Right atrium auricular region (tissue), 2 donors: ENCODE data around the gene ARAF. TPM values are rescaled to one million over a fixed set of nuclear protein-coding genes. Genes with fewer than 3 reads are reported as not detected.

Experiments used
- DNase-seq: peaks from one replicate; pipeline ENCODE4 v3.0.0-alpha.2; 2019; ENCODE audit warnings: low spot score
- H3K27ac ChIP-seq, 2 donors: fragments of 200-600 bp; sonication (generic); 1 replicate in 1 of 2; 2 replicates in 1 of 2; pipeline ENCODE4 v1.5.1; 2016 to 2019
- H3K27me3 ChIP-seq, 2 donors: fragments of 200-600 bp; sonication (generic); one replicate each; pipeline versions ENCODE4 v1.5.1 to v1.6.0; 2017 to 2019
- H3K36me3 ChIP-seq: fragments of 200-600 bp; sonication (generic); one replicate; pipeline ENCODE4 v1.5.1; 2016
- H3K4me1 ChIP-seq, 2 donors: fragments of 200-600 bp; sonication (generic); one replicate each; pipeline versions ENCODE4 v1.5.1 to v1.6.0; 2017 to 2019
- H3K4me3 ChIP-seq, 2 donors: fragments of 200-600 bp; sonication (generic); 1 replicate in 1 of 2; 2 replicates in 1 of 2; pipeline ENCODE4 v1.5.1; 2017 to 2019; ENCODE audit warnings: mild to moderate bottlenecking in 1 of 2, moderate library complexity in 1 of 2
- H3K9me3 ChIP-seq, 2 donors: fragments of 200-600 bp; sonication (generic); one replicate each; pipeline ENCODE4 v1.5.1; 2019
- CTCF ChIP-seq, 2 donors: fragments of 200-600 bp; sonication (generic); IDR thresholded peaks; one replicate each; pipeline ENCODE4 v1.5.1; 2019; ENCODE audit warnings: antibody characterized with exemption in 2 of 2
- total RNA-seq, 2 donors: library from RNA; depleted of rRNA; stranded (reverse); fragments of >200 nt; gene quantifications; one replicate each; pipeline ENCODE4 v1.1.0, GENCODE V29; 2016

Gene ARAF
- total RNA-seq, 2 donors from 2014 or later: 41.7 to 53.9 TPM

- H3K27ac ChIP-seq: no peak overlapping the region
- H3K4me1 ChIP-seq: no peaks in the 10 kb centered on the region
- H3K27me3 ChIP-seq: no peaks in the 10 kb centered on the region
- peaks cover 60% of the 10 kb centered on the region for H3K36me3 ChIP-seq
- no peak for DNase-seq
- TF ChIP-seq CTCF (IDR thresholded peaks at IDR 0.05): no peak
- no peaks in the 10 kb centered on the region for H3K9me3 ChIP-seq
- no peak overlapping the region for H3K4me3 ChIP-seq
Measured at GRCh38 chrX:47568656-47569295, 7.8 kb downstream of the ARAF start.

GRCh38 chrX:47570794-47571193, 9.8 kb downstream of the ARAF start:
- no peak for TF ChIP-seq CTCF (IDR thresholded peaks at IDR 0.05)
- H3K27me3 ChIP-seq: no peaks in the 10 kb centered on the region
- H3K4me3 ChIP-seq: no peak overlapping the region
- H3K36me3 ChIP-seq: peaks cover 51% of the 10 kb centered on the region
- H3K9me3 ChIP-seq: no peaks in the 10 kb centered on the region
- H3K27ac ChIP-seq: no peak overlapping the region
- DNase-seq: no peak
- H3K4me1 ChIP-seq: peaks cover 0 to 10% of the 10 kb centered on the region in 2 donors

- peaks cover 0 to 10% of the 10 kb centered on the region in 2 donors for H3K4me1 ChIP-seq
- H3K27me3 ChIP-seq: no peaks in the 10 kb centered on the region
- no peak overlapping the region for H3K27ac ChIP-seq
- peaks cover 51% of the 10 kb centered on the region for H3K36me3 ChIP-seq
- H3K4me3 ChIP-seq: no peak overlapping the region
- no peaks in the 10 kb centered on the region for H3K9me3 ChIP-seq
- TF ChIP-seq CTCF (IDR thresholded peaks at IDR 0.05): no peak
- no peak for DNase-seq
Measured at GRCh38 chrX:47571215-47571614, 10.2 kb downstream of the ARAF start.

- DNase-seq: no peak
- Histone ChIP-seq H3K27ac (no peak overlapping the region), H3K9me3 (no peaks in the 10 kb centered on the region), H3K4me3 (no peak overlapping the region), H3K36me3 (peaks cover 46% of the 10 kb centered on the region), H3K27me3 (no peaks in the 10 kb centered on the region), H3K4me1 (peaks cover 0 to 10% of the 10 kb centered on the region in 2 donors)
- no peak for TF ChIP-seq CTCF (IDR thresholded peaks at IDR 0.05)
Measured at GRCh38 chrX:47571896-47572295, 10.9 kb downstream of the ARAF start.

GRCh38 chrX:47572773-47573340, 11.9 kb downstream of the ARAF start:
- Histone ChIP-seq H3K4me1 (peaks cover 0 to 10% of the 10 kb centered on the region in 2 donors), H3K9me3 (no peaks in the 10 kb centered on the region), H3K27ac (peak overlapping the region in 1 of 2 donors; percentile 75), H3K4me3 (no peak overlapping the region), H3K36me3 (peaks cover 37% of the 10 kb centered on the region), H3K27me3 (no peaks in the 10 kb centered on the region)
- DNase-seq: no peak
- TF ChIP-seq CTCF (IDR thresholded peaks at IDR 0.05): no peak
